HG03025 (cell line): ENCODE measurements around the gene DRD3.

Source experiments
- ATAC-seq: cut with Tn5 transposase; IDR thresholded peaks from one replicate; pipeline ENCODE4 v1.9.1; 2021; ENCODE audit warnings: mild to moderate bottlenecking, moderate library complexity; ENCODE audit not compliant: unreplicated experiment, low FRiP score

DRD3 gene

GRCh38 chr3:114083112-114083511 lies 95.7 kb downstream of the DRD3 start:
- ATAC-seq, result no peak

DNA sequence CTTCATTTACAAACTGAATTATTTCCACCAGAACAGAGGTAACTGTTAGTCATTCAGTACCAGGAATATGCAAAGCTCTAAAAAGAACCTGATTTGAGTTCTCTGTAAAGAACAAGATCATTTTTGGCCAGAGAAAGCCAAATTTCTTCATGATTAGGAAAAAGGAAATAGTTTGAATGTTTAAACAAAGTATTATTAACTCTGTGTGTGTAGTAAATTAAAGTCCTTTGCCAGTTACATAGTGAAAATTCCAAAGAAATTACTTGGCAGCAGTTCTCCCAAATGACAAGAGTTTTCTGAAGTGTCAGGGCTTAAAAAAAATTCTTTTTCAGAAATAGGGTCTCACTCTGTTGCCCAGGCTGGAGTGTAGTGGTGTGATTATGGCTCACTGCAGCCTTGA lies 97.8 kb downstream of the DRD3 start:
- ATAC-seq, result no peak

DNA sequence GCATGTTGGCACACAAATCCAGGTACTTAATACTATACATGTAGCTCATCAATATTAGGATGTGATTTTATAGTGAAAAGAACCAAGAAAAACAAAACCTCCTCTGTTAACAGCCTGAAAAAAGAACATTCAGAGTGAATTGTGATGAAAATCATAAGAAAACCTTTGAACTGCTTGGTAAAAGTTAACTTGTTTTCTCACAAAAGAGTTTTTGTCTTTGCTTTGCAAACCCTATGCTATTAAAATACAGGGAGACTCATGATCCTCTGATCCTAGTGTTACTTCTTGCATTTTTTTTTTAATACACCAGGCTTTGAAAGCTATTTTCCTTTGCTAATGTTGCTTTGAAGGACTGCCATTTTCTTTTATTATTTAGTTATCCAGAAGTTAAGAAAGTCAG lies 98.7 kb downstream of the DRD3 start:
- no peak for ATAC-seq

DNA sequence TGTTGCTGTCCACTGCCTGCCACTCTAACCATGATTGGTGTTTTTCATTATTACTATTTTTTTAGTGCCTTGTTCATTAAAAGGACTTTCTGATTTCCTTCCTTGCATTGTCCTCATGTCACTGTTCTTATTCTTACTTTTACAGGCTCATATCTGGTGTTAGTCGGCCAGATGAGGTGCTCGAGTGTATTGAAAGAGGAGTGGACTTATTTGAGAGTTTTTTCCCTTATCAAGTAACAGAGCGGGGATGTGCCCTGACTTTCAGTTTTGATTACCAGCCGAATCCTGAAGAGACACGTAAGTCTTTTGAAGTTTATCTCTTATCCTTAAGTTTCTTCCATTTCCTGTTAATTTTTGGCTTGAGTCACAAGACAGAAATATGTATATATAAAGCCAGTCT lies 99.1 kb downstream of the DRD3 start:
- no peak for ATAC-seq

DNA sequence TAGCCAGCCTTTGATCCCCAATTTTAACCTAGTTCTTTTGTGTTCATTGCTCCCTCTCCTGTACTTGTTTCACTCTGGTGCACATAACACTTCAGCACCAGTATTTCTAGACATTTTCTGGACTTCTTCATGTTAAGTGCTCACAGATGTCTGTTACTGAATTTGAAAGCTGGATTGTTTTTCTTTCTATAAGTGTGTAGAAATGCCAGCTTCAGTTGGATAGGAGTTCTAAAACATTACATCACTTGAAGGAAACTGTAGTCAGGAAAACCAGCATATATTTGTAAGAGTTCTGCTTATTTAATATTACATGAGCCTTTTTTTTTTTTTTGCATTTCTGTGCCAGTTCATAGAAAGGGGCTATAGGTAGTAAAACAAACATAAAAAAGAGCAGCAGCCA lies 100.7 kb downstream of the DRD3 start:
- no peak for ATAC-seq
